Caco-2 (cell line): ENCODE measurements around the gene MUC5AC. TPM values are rescaled to one million over a fixed set of nuclear protein-coding genes. Genes with fewer than 3 reads are reported as not detected.

Source experiments
- BruUV-seq: library from RNA; stranded (reverse); fragments of 400-500 nt; replicated peaks from 2 replicates; lab custom pipeline; 2021; lab: Mats Ljungman, UMichigan
- CTCF ChIA-PET: fragments of 300-600 bp; sonication (Branson Sonifier 250); formaldehyde crosslinking; loops from one replicate; lab custom pipeline; 2022; ENCODE audit warnings: antibody characterized with exemption; lab: Charles Lee
- POLR2A ChIA-PET: fragments of 300-600 bp; sonication (Branson Sonifier 250); formaldehyde crosslinking; loops from one replicate; lab custom pipeline; 2022; ENCODE audit warnings: antibody characterized with exemption; lab: Charles Lee
- DNase-seq, 2 experiments: peaks; one replicate each; pipeline versions ENCODE4 v3.0.0 to v3.0.0-alpha.2; 2020 to 2022
- H3K27me3 ChIP-seq: replicated peaks from 2 replicates; pipeline ENCODE4 v1.6.0; 2011; ENCODE audit warnings: low read length; ENCODE audit not compliant: control insufficient read depth, insufficient read depth
- H3K36me3 ChIP-seq: 2 replicates; pipeline ENCODE4 v1.5.1; 2011; ENCODE audit warnings: low read length; ENCODE audit not compliant: control insufficient read depth, insufficient read depth
- H3K4me1 ChIP-seq: fragments of 250-450 bp; sonication (Bioruptor Pico); 2 replicates; pipeline ENCODE4 v1.5.1; 2020; ENCODE audit warnings: mild to moderate bottlenecking
- H3K4me3 ChIP-seq: 2 replicates; pipeline ENCODE4 v1.5.1; 2011; ENCODE audit warnings: low read depth, mild to moderate bottlenecking, control low read depth, low read length
- H3K9me3 ChIP-seq: fragments of 250-450 bp; sonication (Bioruptor Pico); 2 replicates; pipeline ENCODE4 v1.5.1; 2020; ENCODE audit warnings: mild to moderate bottlenecking, moderate library complexity
- H3K27ac Mint-ChIP-seq: one replicate; pipeline ENCODE4 v1.8.0; 2022; ENCODE audit warnings: mixed read lengths; ENCODE audit not compliant: unreplicated experiment
- H3K27me3 Mint-ChIP-seq: one replicate; pipeline ENCODE4 v1.8.0; 2022; ENCODE audit warnings: mixed read lengths; ENCODE audit not compliant: insufficient read depth, unreplicated experiment
- H3K36me3 Mint-ChIP-seq: one replicate; pipeline ENCODE4 v1.8.0; 2022; ENCODE audit warnings: mild to moderate bottlenecking, mixed read lengths; ENCODE audit not compliant: insufficient read depth, unreplicated experiment
- H3K4me1 Mint-ChIP-seq: one replicate; pipeline ENCODE4 v1.8.0; 2022; ENCODE audit warnings: low read depth, mixed read lengths; ENCODE audit not compliant: unreplicated experiment
- H3K4me3 Mint-ChIP-seq: one replicate; pipeline ENCODE4 v1.8.0; 2022; ENCODE audit warnings: mild to moderate bottlenecking, moderate library complexity, mixed read lengths; ENCODE audit not compliant: unreplicated experiment
- H3K9me3 Mint-ChIP-seq: one replicate; pipeline ENCODE4 v1.8.0; 2022; ENCODE audit warnings: mixed read lengths; ENCODE audit not compliant: unreplicated experiment
- intact Hi-C: fragments of 100-400 bp; cut with micrococcal nuclease; formaldehyde crosslinking; loops from one replicate; pipeline ENCODE4 v1.10.0; 2022; ENCODE audit not compliant: unreplicated experiment
- total RNA-seq: library from RNA; stranded (reverse); gene quantifications from 2 replicates; pipeline ENCODE4 v1.2.3, GENCODE V29; 2022
- TF ChIP-seq, protein P1 (sequence below), 2 experiments: fragments of 200-600 bp in 1 of 2; IDR thresholded peaks; 1 replicate in 1 of 2; 2 replicates in 1 of 2; pipeline versions ENCODE4 v1.5.1 to v1.8.0; 2011 to 2022; ENCODE audit warnings: antibody characterized with exemption in 1 of 2, control low read depth in 1 of 2, inconsistent platforms in 1 of 2, low read depth in 1 of 2, low read length in 1 of 2, mild to moderate bottlenecking in 1 of 2, moderate library complexity in 1 of 2; ENCODE audit not compliant: insufficient read depth in 1 of 2, severe bottlenecking in 1 of 2, unreplicated experiment in 1 of 2

MUC5AC gene
- total RNA-seq, 1 experiment from 2014 or later, result 0.25 TPM

GRCh38 chr11:1168256-1168655, 10.5 kb downstream of the MUC5AC start:
- H3K27me3 ChIP-seq, result no peaks in the 10 kb centered on the region
- Mint-ChIP-seq H3K9me3 (peaks cover 18% of the 10 kb centered on the region), H3K4me1 (no peaks in the 10 kb centered on the region), H3K36me3 (no peaks in the 10 kb centered on the region), H3K4me3 (no peak overlapping the region), H3K27me3 (no peaks in the 10 kb centered on the region), H3K27ac (no peak overlapping the region)
- no TSS peak for BruUV-seq
- H3K4me3 ChIP-seq, result no peak overlapping the region
- H3K4me1 ChIP-seq, result no peaks in the 10 kb centered on the region
- intact Hi-C loops, result no loop called here
- no peaks in the 10 kb centered on the region for H3K9me3 ChIP-seq
- POLR2A ChIA-PET, result no interaction called here
- TF ChIP-seq, protein P1, sequence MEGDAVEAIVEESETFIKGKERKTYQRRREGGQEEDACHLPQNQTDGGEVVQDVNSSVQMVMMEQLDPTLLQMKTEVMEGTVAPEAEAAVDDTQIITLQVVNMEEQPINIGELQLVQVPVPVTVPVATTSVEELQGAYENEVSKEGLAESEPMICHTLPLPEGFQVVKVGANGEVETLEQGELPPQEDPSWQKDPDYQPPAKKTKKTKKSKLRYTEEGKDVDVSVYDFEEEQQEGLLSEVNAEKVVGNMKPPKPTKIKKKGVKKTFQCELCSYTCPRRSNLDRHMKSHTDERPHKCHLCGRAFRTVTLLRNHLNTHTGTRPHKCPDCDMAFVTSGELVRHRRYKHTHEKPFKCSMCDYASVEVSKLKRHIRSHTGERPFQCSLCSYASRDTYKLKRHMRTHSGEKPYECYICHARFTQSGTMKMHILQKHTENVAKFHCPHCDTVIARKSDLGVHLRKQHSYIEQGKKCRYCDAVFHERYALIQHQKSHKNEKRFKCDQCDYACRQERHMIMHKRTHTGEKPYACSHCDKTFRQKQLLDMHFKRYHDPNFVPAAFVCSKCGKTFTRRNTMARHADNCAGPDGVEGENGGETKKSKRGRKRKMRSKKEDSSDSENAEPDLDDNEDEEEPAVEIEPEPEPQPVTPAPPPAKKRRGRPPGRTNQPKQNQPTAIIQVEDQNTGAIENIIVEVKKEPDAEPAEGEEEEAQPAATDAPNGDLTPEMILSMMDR (IDR thresholded peaks at IDR 0.05; ENCODE audit: insufficient read depth in 1 of 2, low read depth in 1 of 2, low read length in 1 of 2, severe bottlenecking in 1 of 2, unreplicated experiment in 1 of 2), result no peak
- CTCF ChIA-PET, result no interaction called here
- no peaks in the 10 kb centered on the region for H3K36me3 ChIP-seq
- no peak for DNase-seq

GRCh38 chr11:1168721-1169161, 11.0 kb downstream of the MUC5AC start:
- POLR2A ChIA-PET, result no interaction called here
- Histone ChIP-seq H3K9me3 (no peaks in the 10 kb centered on the region), H3K4me3 (no peak overlapping the region), H3K4me1 (no peaks in the 10 kb centered on the region), H3K27me3 (no peaks in the 10 kb centered on the region), H3K36me3 (no peaks in the 10 kb centered on the region)
- intact Hi-C loops, result no loop called here
- peaks cover 18% of the 10 kb centered on the region for H3K9me3 Mint-ChIP-seq
- no peak overlapping the region for H3K27ac Mint-ChIP-seq
- peak; percentile 1 to 27 for DNase-seq
- H3K4me1 Mint-ChIP-seq, result no peaks in the 10 kb centered on the region
- BruUV-seq, result no TSS peak
- TF ChIP-seq, protein P1 (IDR thresholded peaks at IDR 0.05; ENCODE audit: insufficient read depth in 1 of 2, low read depth in 1 of 2, low read length in 1 of 2, severe bottlenecking in 1 of 2, unreplicated experiment in 1 of 2), result no peak
- CTCF ChIA-PET, result no interaction called here
- H3K27me3 Mint-ChIP-seq, result no peaks in the 10 kb centered on the region
- no peak overlapping the region for H3K4me3 Mint-ChIP-seq
- no peaks in the 10 kb centered on the region for H3K36me3 Mint-ChIP-seq

DNA sequence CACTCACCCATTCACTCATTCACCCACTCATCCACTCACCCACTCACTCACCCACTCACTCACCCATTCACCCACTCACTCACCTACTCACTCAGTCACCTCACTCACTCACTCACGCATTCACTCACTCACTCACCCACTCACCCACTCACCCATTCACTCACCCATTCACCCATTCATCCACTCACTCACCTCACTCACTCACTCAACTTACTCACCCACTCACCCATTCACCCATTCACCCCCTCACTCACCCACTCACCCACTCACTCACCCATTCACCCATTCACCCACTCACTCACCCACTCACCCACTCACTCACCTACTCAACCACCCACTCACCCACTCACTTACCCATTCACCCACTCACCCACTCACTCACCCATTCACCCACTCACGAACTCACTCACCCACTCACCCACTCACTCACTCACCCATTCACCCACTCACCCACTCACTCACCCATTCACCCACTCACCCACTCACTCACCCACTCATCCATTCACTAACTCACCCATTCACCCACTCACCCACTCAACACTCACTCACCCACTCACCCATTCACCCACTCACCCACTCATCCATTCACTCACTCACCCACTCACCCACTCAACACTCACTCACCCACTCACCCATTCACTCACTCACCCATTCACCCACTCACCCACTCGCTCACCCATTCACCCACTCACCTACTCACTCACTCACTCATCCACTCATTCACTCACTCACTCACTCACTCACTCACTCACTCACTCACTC, 13.7 kb downstream of the MUC5AC start:
- Mint-ChIP-seq H3K27me3 (no peaks in the 10 kb centered on the region), H3K4me3 (no peak overlapping the region), H3K36me3 (no peaks in the 10 kb centered on the region), H3K27ac (no peak overlapping the region), H3K4me1 (no peaks in the 10 kb centered on the region), H3K9me3 (peaks cover 30% of the 10 kb centered on the region)
- Histone ChIP-seq H3K4me1 (no peaks in the 10 kb centered on the region), H3K36me3 (no peaks in the 10 kb centered on the region), H3K9me3 (no peaks in the 10 kb centered on the region), H3K4me3 (no peak overlapping the region), H3K27me3 (no peaks in the 10 kb centered on the region)
- DNase-seq, result no peak
- ChIA-PET POLR2A (no interaction called here), CTCF (no interaction called here)
- intact Hi-C loops, result no loop called here
- TF ChIP-seq, protein P1 (IDR thresholded peaks at IDR 0.05; ENCODE audit: insufficient read depth in 1 of 2, low read depth in 1 of 2, low read length in 1 of 2, severe bottlenecking in 1 of 2, unreplicated experiment in 1 of 2), result no peak
- no TSS peak for BruUV-seq
